Activated CD4-positive, alpha-beta T cell treated with anti-CD3 and anti-CD28 coated beads for 36 hours (primary cell): ENCODE measurements around the gene SARS2. TPM values are rescaled to one million over a fixed set of nuclear protein-coding genes. Genes with fewer than 3 reads are reported as not detected.
A peak's percentile ranks its signal among the peaks of the same experiment; 100 is the strongest.
"Not testable (repeated sequence)": the region's sequence is repeated elsewhere in the genome, so short reads cannot be mapped to it uniquely, and the experiment has no call there.

Experiments
- ATAC-seq: fragments of 200-7000 bp; cut with Tn5 transposase; one replicate; pipeline ENCODE4 v1.10.0; 2021; ENCODE audit warnings: mild to moderate bottlenecking, moderate library complexity
- CTCF ChIA-PET: fragments of 350-600 bp; sonication (Branson Sonifier 250); formaldehyde crosslinking; loops from one replicate; lab custom pipeline; 2021; ENCODE audit warnings: antibody characterized with exemption; lab: Charles Lee
- POLR2A ChIA-PET: fragments of 350-600 bp; sonication (Branson Sonifier 250); formaldehyde crosslinking; loops from one replicate; lab custom pipeline; 2021; ENCODE audit warnings: antibody characterized with exemption, inconsistent platforms; lab: Charles Lee
- DNase-seq: peaks from one replicate; pipeline ENCODE4 v3.0.0-alpha.2; 2020
- H3K27ac Mint-ChIP-seq: one replicate; pipeline ENCODE4 v1.8.0; 2021; ENCODE audit warnings: mixed read lengths
- H3K27me3 Mint-ChIP-seq: one replicate; pipeline ENCODE4 v1.8.0; 2021; ENCODE audit warnings: mixed read lengths
- H3K36me3 Mint-ChIP-seq: one replicate; pipeline ENCODE4 v1.8.0; 2021; ENCODE audit warnings: low read depth, mixed read lengths
- H3K4me1 Mint-ChIP-seq: one replicate; pipeline ENCODE4 v1.8.0; 2021; ENCODE audit warnings: mixed read lengths
- H3K4me3 Mint-ChIP-seq: one replicate; pipeline ENCODE4 v1.8.0; 2021; ENCODE audit warnings: mild to moderate bottlenecking, moderate library complexity, mixed read lengths
- H3K9me3 Mint-ChIP-seq: one replicate; pipeline ENCODE4 v1.8.0; 2021; ENCODE audit warnings: low read depth, mixed read lengths
- intact Hi-C, 2 experiments: fragments of 100-400 bp; cut with DNase I in 1 of 2; cut with micrococcal nuclease in 1 of 2; formaldehyde crosslinking; loops; one replicate each; pipeline versions ENCODE4 v1.14.2 to v1.15.1; 2022 to 2024; cut with DNase I, micrococcal nuclease
- total RNA-seq, 2 experiments: library from RNA; stranded (reverse); gene quantifications; one replicate each; pipeline ENCODE4 v1.2.3, GENCODE V29; 2021

SARS2 gene
- total RNA-seq, 2 experiments from 2014 or later, result 36.7 to 39.4 TPM

GRCh38 chr19:38889803-38890202 lies 40.8 kb downstream of the SARS2 start:
- Mint-ChIP-seq H3K4me3 (no peak overlapping the region), H3K9me3 (no peaks in the 10 kb centered on the region), H3K27ac (no peak overlapping the region), H3K36me3 (peaks cover 3% of the 10 kb centered on the region), H3K27me3 (no peaks in the 10 kb centered on the region), H3K4me1 (no peaks in the 10 kb centered on the region)
- CTCF ChIA-PET, result no interaction called here
- POLR2A ChIA-PET, result no interaction called here
- ATAC-seq (no peak), DNase-seq (no peak)
- intact Hi-C loops, result loop anchor here in 1 of 2 experiments (5.0 kb wide), 3 partner anchors 158 to 488 kb away; partner anchors contain the start of gene FAM98C

DNA sequence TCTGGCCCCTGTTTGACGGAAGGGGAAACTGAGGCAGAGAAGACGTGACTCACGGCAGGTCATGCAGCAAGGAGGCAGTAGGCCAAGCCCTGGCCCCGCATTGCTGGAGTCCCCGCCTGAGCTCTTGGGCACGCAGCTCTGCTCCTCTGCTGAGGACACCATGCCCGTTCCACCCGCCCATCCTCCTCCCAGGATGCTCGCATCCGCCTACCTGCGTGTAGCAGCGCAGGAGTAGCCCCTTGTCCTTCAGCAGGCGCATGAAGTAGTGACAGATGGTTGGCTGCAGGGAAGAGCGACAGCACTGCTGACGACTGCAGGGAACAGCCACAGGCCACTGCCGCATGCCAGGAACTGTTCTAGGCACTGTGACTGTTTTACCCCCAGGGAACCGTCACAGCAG lies 41.7 kb downstream of the SARS2 start:
- no peak for DNase-seq
- Mint-ChIP-seq H3K9me3 (no peaks in the 10 kb centered on the region), H3K36me3 (peaks cover 3% of the 10 kb centered on the region), H3K4me3 (no peak overlapping the region), H3K27ac (no peak overlapping the region), H3K27me3 (no peaks in the 10 kb centered on the region), H3K4me1 (no peaks in the 10 kb centered on the region)
- no peak for ATAC-seq
- POLR2A ChIA-PET, result no interaction called here
- intact Hi-C loops, result loop anchor here in 1 of 2 experiments (5.0 kb wide), 3 partner anchors 157 to 487 kb away; partner anchors contain the start of gene FAM98C
- CTCF ChIA-PET, result interaction anchor here (0.6 to 3.5 kb wide), 6 partner anchors 10 to 642 kb away, joined by 3 to 35 read pairs (median 8); partner anchors contain the start of genes MRPS12, NFKBIB, RINL and SARS2

DNA sequence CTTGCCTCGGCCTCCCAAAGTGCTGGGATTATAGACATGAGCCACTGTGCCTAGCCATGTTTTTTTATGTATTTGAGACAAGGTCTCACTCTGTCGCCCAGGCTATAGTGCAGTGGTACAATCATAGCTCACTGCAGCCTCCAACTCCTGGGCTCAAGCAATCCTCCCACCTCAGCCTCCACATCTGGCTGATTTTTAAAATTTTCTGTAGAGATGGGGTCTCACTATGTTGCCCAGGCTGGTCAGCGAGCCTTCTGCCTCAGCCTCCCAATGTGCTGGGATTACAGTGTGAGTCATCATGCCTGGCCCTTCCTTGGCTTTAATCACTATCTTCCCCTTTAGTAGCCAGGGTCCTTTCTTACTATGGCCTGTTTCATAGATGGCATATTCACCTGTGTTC lies 45.9 kb downstream of the SARS2 start:
- intact Hi-C loops, result loop anchor here in 1 of 2 experiments (5.0 kb wide), 3 partner anchors 152 to 482 kb away; partner anchors contain the start of gene FAM98C
- H3K36me3 Mint-ChIP-seq, H3K27me3 Mint-ChIP-seq, POLR2A ChIA-PET, H3K4me1 Mint-ChIP-seq, H3K4me3 Mint-ChIP-seq, H3K27ac Mint-ChIP-seq, H3K9me3 Mint-ChIP-seq, DNase-seq, CTCF ChIA-PET, ATAC-seq: not testable (repeated sequence)

- H3K27me3 Mint-ChIP-seq, result no peaks in the 10 kb centered on the region
- intact Hi-C loops, result no loop called here
- DNase-seq, result no peak
- H3K9me3 Mint-ChIP-seq, result no peaks in the 10 kb centered on the region
- no peak overlapping the region for H3K4me3 Mint-ChIP-seq
- peaks cover 9% of the 10 kb centered on the region for H3K4me1 Mint-ChIP-seq
- peaks cover 7% of the 10 kb centered on the region for H3K36me3 Mint-ChIP-seq
- H3K27ac Mint-ChIP-seq, result no peak overlapping the region
- ATAC-seq, result no peak
- ChIA-PET CTCF (interaction anchor here (0.6 kb wide), 1 partner anchor 103 kb away, joined by 3 read pairs; no protein-coding TSS in a partner anchor), POLR2A (interaction anchor here (0.6 to 0.7 kb wide), 2 partner anchors 14 to 253 kb away, joined by 3 to 4 read pairs; no protein-coding TSS in a partner anchor)
Observed at GRCh38 chr19:38883286-38883685, 47.3 kb downstream of the SARS2 start.

DNA sequence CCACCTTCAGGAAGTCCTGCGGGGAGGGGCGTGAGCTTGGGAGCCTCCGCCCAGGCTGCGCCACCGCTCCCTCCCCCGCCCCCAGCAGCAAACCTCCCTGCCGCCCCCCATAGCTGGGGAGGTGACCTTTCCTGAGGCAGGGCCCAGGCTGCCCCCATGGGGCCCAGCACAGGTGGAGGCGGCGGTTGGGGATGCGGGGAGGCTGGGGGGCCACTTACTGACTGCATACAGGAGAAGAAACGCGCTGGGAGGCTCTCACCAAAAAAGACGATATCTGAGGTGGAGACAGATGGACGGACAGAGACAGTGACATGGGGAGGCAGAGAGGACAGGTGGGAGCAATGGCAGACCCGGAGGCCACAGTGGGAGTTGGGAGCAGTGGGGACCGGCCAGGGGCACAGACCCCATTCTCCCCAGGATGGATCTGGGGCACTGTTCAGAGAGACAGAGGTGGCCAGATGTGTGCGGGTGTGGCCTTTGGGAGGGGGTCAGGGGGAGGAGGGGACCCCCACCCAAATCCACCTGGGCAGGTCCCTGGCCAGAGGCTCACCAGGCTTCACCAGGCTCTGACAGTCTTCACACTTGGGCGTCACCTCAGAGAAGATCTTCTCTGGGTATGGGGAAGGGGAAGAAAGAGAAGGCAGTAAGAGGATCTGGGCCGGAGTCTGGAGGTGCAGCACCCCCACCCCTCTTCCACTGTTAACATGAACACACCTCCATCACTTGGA lies 49.5 kb downstream of the SARS2 start:
- ChIA-PET CTCF (interaction anchor here (0.6 kb wide), 1 partner anchor 48 kb away, joined by 3 read pairs; no protein-coding TSS in a partner anchor), POLR2A (no interaction called here)
- Mint-ChIP-seq H3K4me3 (no peak overlapping the region), H3K27me3 (no peaks in the 10 kb centered on the region), H3K36me3 (peaks cover 11% of the 10 kb centered on the region), H3K9me3 (no peaks in the 10 kb centered on the region), H3K4me1 (peaks cover 24% of the 10 kb centered on the region), H3K27ac (no peak overlapping the region)
- DNase-seq, result no peak
- no peak for ATAC-seq
- intact Hi-C loops, result no loop called here

DNA sequence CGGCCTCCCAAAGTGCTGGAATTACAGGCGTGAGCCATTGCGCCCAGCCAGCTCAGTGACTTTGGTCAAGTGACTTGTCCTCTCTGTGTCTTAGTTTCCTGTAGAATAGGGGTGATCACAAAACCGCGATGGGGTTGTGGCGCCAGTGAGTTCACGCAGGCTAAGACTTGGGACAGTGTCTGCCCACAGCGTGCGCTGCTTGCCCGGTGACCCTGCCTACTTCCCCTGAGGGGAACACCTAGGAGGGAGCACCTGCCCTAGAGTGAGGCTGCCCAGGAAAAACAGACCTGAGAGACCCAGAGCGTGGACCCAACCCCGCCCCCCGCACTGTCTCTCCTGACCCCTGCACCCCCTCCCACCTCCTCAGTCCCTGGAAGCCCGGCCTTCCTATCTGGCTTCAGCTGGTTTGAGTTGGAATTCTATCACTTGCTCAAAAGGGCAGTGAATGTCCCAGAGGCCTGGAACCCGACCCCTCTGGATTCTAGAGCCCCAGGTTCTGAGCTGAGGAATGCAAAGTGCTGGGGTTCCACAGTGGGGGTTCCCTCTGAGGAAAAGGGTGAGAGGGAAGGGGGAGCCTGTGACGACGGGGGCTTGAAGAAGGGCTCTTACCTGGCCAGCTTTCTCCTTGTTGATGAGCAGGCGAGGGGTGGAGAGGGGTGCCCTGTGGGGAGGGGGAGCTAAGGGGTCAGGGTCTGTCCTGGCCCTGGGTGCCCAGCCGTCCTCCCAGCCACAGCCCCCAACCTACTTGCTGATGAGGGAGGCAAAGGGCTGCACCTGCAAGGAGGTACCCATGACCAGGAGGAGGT lies 50.3 kb downstream of the SARS2 start:
- no peak overlapping the region for H3K4me3 Mint-ChIP-seq
- CTCF ChIA-PET, result interaction anchor here (3.6 kb wide), 1 partner anchor 7 kb away, joined by 35 read pairs; no protein-coding TSS in a partner anchor
- intact Hi-C loops, result no loop called here
- H3K4me1 Mint-ChIP-seq, result peaks cover 27% of the 10 kb centered on the region
- H3K27ac Mint-ChIP-seq, result peak overlapping the region; percentile 56
- H3K36me3 Mint-ChIP-seq, result peaks cover 15% of the 10 kb centered on the region
- ATAC-seq (no peak), DNase-seq (no peak)
- POLR2A ChIA-PET, result no interaction called here
- no peaks in the 10 kb centered on the region for H3K27me3 Mint-ChIP-seq
- H3K9me3 Mint-ChIP-seq, result no peaks in the 10 kb centered on the region

DNA sequence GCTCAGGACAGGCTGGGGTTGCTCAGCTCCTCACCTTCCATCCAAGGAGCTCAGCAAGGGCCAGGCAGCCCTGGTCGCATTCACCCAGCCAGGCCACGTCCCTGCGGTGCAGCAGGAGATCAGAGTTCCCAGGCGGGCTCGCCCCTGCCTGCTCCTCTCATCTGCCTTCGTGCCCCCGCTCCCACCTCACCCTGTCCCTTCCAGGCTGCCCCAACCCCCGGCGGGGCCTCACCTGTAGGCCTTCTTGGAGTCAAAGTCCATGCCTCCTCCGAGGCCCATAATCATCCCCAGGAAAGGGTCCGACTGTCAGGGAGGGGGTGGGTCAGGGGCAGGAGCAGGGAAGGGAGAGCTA lies 51.2 kb downstream of the SARS2 start:
- Mint-ChIP-seq H3K27ac (peak overlapping the region; percentile 99), H3K9me3 (no peaks in the 10 kb centered on the region), H3K4me1 (peaks cover 27% of the 10 kb centered on the region), H3K36me3 (peaks cover 15% of the 10 kb centered on the region), H3K4me3 (peak overlapping the region; percentile 89), H3K27me3 (no peaks in the 10 kb centered on the region)
- intact Hi-C loops, result no loop called here
- ChIA-PET POLR2A (interaction anchor here (0.6 kb wide), 2 partner anchors 26 to 61 kb away, joined by 3 to 4 read pairs; no protein-coding TSS in a partner anchor), CTCF (interaction anchor here (0.9 to 3.6 kb wide), 6 partner anchors 8 to 110 kb away, joined by 3 to 35 read pairs (median 5); no protein-coding TSS in a partner anchor)
- ATAC-seq (no peak), DNase-seq (no peak)

GRCh38 chr19:38878575-38879399 lies 51.8 kb downstream of the SARS2 start:
- POLR2A ChIA-PET, result interaction anchor here (0.6 kb wide), 2 partner anchors 26 to 62 kb away, joined by 3 to 4 read pairs; no protein-coding TSS in a partner anchor
- no peak for DNase-seq
- intact Hi-C loops, result loop anchor here (1.0 kb wide), 4 partner anchors 8 to 52 kb away; partner anchors contain the start of genes MRPS12 (in 1 of the 2), NFKBIB (in 1 of the 2), SARS2 (in 1 of the 2) and SIRT2 (in 1 of the 2)
- peak overlapping the region; percentile 89 for H3K4me3 Mint-ChIP-seq
- no peaks in the 10 kb centered on the region for H3K27me3 Mint-ChIP-seq
- H3K9me3 Mint-ChIP-seq, result no peaks in the 10 kb centered on the region
- H3K4me1 Mint-ChIP-seq, result peaks cover 27% of the 10 kb centered on the region
- peaks cover 15% of the 10 kb centered on the region for H3K36me3 Mint-ChIP-seq
- peak overlapping the region; percentile 99 for H3K27ac Mint-ChIP-seq
- ATAC-seq, result peak; percentile 23
- CTCF ChIA-PET, result interaction anchor here (0.6 to 3.6 kb wide), 8 partner anchors 9 to 109 kb away, joined by 3 to 35 read pairs (median 4); no protein-coding TSS in a partner anchor

- POLR2A ChIA-PET, result no interaction called here
- Mint-ChIP-seq H3K9me3 (no peaks in the 10 kb centered on the region), H3K36me3 (peaks cover 16% of the 10 kb centered on the region), H3K4me1 (peaks cover 27% of the 10 kb centered on the region), H3K27ac (peak within 1 kb of the TSS; percentile 99), H3K27me3 (no peaks in the 10 kb centered on the region), H3K4me3 (peak within 1 kb of the TSS; percentile 89)
- ATAC-seq, result peak; percentile 93
- CTCF ChIA-PET, result interaction anchor here (0.6 to 3.6 kb wide), 6 partner anchors 8 to 52 kb away, joined by 3 to 35 read pairs (median 4); no protein-coding TSS in a partner anchor
- DNase-seq, result peak; percentile 84
- intact Hi-C loops, result loop anchor here (1.0 kb wide), 4 partner anchors 8 to 52 kb away; partner anchors contain the start of genes MRPS12 (in 1 of the 2), NFKBIB (in 1 of the 2), SARS2 (in 1 of the 2) and SIRT2 (in 1 of the 2)
Observed at GRCh38 chr19:38877781-38878574, 52.6 kb downstream of the SARS2 start, which contains the start of gene RINL. Gene RINL (minus strand): TSS chr19:38878275. CDS start chr19:38876742, 1,533 bp downstream.
